HG03108 (cell line): Measurements from ENCODE around the gene RASA3.
"Not testable (repeated sequence)": the region's sequence is repeated elsewhere in the genome, so short reads cannot be mapped to it uniquely, and the experiment has no call there.

Source experiments
- ATAC-seq: cut with Tn5 transposase; IDR thresholded peaks from one replicate; pipeline ENCODE4 v1.9.1; 2021; ENCODE audit warnings: moderate library complexity; ENCODE audit not compliant: unreplicated experiment

RASA3 gene

GRCh38 chr13:114157869-114158495, 25.6 kb upstream of the RASA3 start:
- ATAC-seq = no peak

GRCh38 chr13:114155926-114156883, 23.8 kb upstream of the RASA3 start:
- no peak for ATAC-seq

- ATAC-seq = no peak
Observed at GRCh38 chr13:114155320-114155719, 22.9 kb upstream of the RASA3 start.

GRCh38 chr13:114154476-114154875, 22.1 kb upstream of the RASA3 start:
- no peak for ATAC-seq

- no peak for ATAC-seq
Observed at GRCh38 chr13:114153485-114154080, 21.2 kb upstream of the RASA3 start.

- no peak for ATAC-seq
Observed at GRCh38 chr13:114152831-114153371, 20.5 kb upstream of the RASA3 start.

- no peak for ATAC-seq
Observed at GRCh38 chr13:114152285-114152645, 19.8 kb upstream of the RASA3 start.

GRCh38 chr13:114151565-114152284, 19.3 kb upstream of the RASA3 start:
- ATAC-seq = no peak

GRCh38 chr13:114151031-114151430, 18.6 kb upstream of the RASA3 start:
- ATAC-seq = no peak

GRCh38 chr13:114149774-114150740, 17.6 kb upstream of the RASA3 start:
- no peak for ATAC-seq

GRCh38 chr13:114148886-114149285, 16.5 kb upstream of the RASA3 start:
- not testable (repeated sequence) for ATAC-seq

- ATAC-seq = peak; percentile 80
Observed at GRCh38 chr13:114148521-114148855, 16.1 kb upstream of the RASA3 start.

GRCh38 chr13:114147803-114148520, 15.5 kb upstream of the RASA3 start:
- peak; percentile 2 for ATAC-seq

- no peak for ATAC-seq
Observed at GRCh38 chr13:114146629-114147028, 14.2 kb upstream of the RASA3 start.

- no peak for ATAC-seq
Observed at GRCh38 chr13:114146173-114146572, 13.8 kb upstream of the RASA3 start.

- no peak for ATAC-seq
Observed at GRCh38 chr13:114145722-114146121, 13.3 kb upstream of the RASA3 start.

- ATAC-seq = no peak
Observed at GRCh38 chr13:114145256-114145655, 12.8 kb upstream of the RASA3 start.

- no peak for ATAC-seq
Observed at GRCh38 chr13:114144606-114145244, 12.3 kb upstream of the RASA3 start.
